Nephron (organoid): Measurements from ENCODE around the gene C1orf21.
A peak's percentile ranks its signal among the peaks of the same experiment; 100 is the strongest.

Source experiments
- H3K27ac Mint-ChIP-seq, 3 experiments: 2 replicates each; pipeline ENCODE4 v1.8.0; 2020; ENCODE audit warnings: mixed read lengths in 3 of 3, mild to moderate bottlenecking in 2 of 3, moderate library complexity in 1 of 3
- H3K27me3 Mint-ChIP-seq: 2 replicates; pipeline ENCODE4 v1.8.0; 2021; ENCODE audit warnings: low read depth, mild to moderate bottlenecking, moderate library complexity, mixed read lengths
- H3K36me3 Mint-ChIP-seq: 2 replicates; pipeline ENCODE4 v1.8.0; 2020; ENCODE audit warnings: low read depth, mixed read lengths
- H3K4me1 Mint-ChIP-seq: 2 replicates; pipeline ENCODE4 v1.8.0; 2020; ENCODE audit warnings: mixed read lengths
- H3K4me3 Mint-ChIP-seq, 3 experiments: 2 replicates each; pipeline ENCODE4 v1.8.0; 2020; ENCODE audit warnings: mild to moderate bottlenecking in 3 of 3, mixed read lengths in 3 of 3, moderate library complexity in 2 of 3
- H3K9me3 Mint-ChIP-seq: 2 replicates; pipeline ENCODE4 v1.8.0; 2020; ENCODE audit warnings: mixed read lengths
- CTCF ChIP-seq, 3 experiments: fragments of 200-600 bp; sonication (generic); IDR thresholded peaks; one replicate each; pipeline ENCODE4 v1.5.0; 2021; ENCODE audit warnings: antibody characterized with exemption in 3 of 3; ENCODE audit not compliant: unreplicated experiment in 3 of 3

Gene C1orf21

GRCh38 chr1:184640505-184640904 lies 253.7 kb downstream of the C1orf21 start:
- H3K4me1 Mint-ChIP-seq = peaks cover 20% of the 10 kb centered on the region
- H3K27ac Mint-ChIP-seq = peak overlapping the region in 1 of 3 experiments; percentile 44
- H3K36me3 Mint-ChIP-seq = no peaks in the 10 kb centered on the region
- no peak overlapping the region for H3K4me3 Mint-ChIP-seq
- no peak for TF ChIP-seq CTCF (IDR thresholded peaks at IDR 0.05; ENCODE audit: unreplicated experiment in 3 of 3)
- peaks cover 8% of the 10 kb centered on the region for H3K27me3 Mint-ChIP-seq
- H3K9me3 Mint-ChIP-seq = peaks cover 8% of the 10 kb centered on the region

- Mint-ChIP-seq H3K36me3 (no peaks in the 10 kb centered on the region), H3K27me3 (peaks cover 8% of the 10 kb centered on the region), H3K4me1 (peaks cover 25% of the 10 kb centered on the region), H3K27ac (no peak overlapping the region), H3K4me3 (no peak overlapping the region), H3K9me3 (peaks cover 8% of the 10 kb centered on the region)
- no peak for TF ChIP-seq CTCF (IDR thresholded peaks at IDR 0.05; ENCODE audit: unreplicated experiment in 3 of 3)
Observed at GRCh38 chr1:184641894-184642293, 255.1 kb downstream of the C1orf21 start.

GRCh38 chr1:184643661-184644060 lies 256.8 kb downstream of the C1orf21 start:
- no peak for TF ChIP-seq CTCF (IDR thresholded peaks at IDR 0.05; ENCODE audit: unreplicated experiment in 3 of 3)
- peaks cover 4% of the 10 kb centered on the region for H3K9me3 Mint-ChIP-seq
- peaks cover 9% of the 10 kb centered on the region for H3K27me3 Mint-ChIP-seq
- no peaks in the 10 kb centered on the region for H3K36me3 Mint-ChIP-seq
- H3K4me1 Mint-ChIP-seq = peaks cover 34% of the 10 kb centered on the region
- no peak overlapping the region for H3K27ac Mint-ChIP-seq
- H3K4me3 Mint-ChIP-seq = no peak overlapping the region

GRCh38 chr1:184644771-184645170 lies 257.9 kb downstream of the C1orf21 start:
- no peak for TF ChIP-seq CTCF (IDR thresholded peaks at IDR 0.05; ENCODE audit: unreplicated experiment in 3 of 3)
- peaks cover 6% of the 10 kb centered on the region for H3K9me3 Mint-ChIP-seq
- peaks cover 15% of the 10 kb centered on the region for H3K27me3 Mint-ChIP-seq
- H3K4me3 Mint-ChIP-seq = no peak overlapping the region
- no peak overlapping the region for H3K27ac Mint-ChIP-seq
- H3K36me3 Mint-ChIP-seq = no peaks in the 10 kb centered on the region
- H3K4me1 Mint-ChIP-seq = peaks cover 38% of the 10 kb centered on the region

- H3K4me1 Mint-ChIP-seq = peaks cover 32% of the 10 kb centered on the region
- peaks cover 14% of the 10 kb centered on the region for H3K9me3 Mint-ChIP-seq
- H3K4me3 Mint-ChIP-seq = no peak overlapping the region
- H3K27me3 Mint-ChIP-seq = peaks cover 11% of the 10 kb centered on the region
- H3K27ac Mint-ChIP-seq = peak overlapping the region in 1 of 3 experiments; percentile 24
- H3K36me3 Mint-ChIP-seq = no peaks in the 10 kb centered on the region
- TF ChIP-seq CTCF (IDR thresholded peaks at IDR 0.05; ENCODE audit: unreplicated experiment in 3 of 3) = no peak
Observed at GRCh38 chr1:184646178-184646701, 259.4 kb downstream of the C1orf21 start.

GRCh38 chr1:184646824-184647223 lies 260.0 kb downstream of the C1orf21 start:
- peaks cover 20% of the 10 kb centered on the region for H3K9me3 Mint-ChIP-seq
- no peak overlapping the region for H3K27ac Mint-ChIP-seq
- H3K4me1 Mint-ChIP-seq = peaks cover 27% of the 10 kb centered on the region
- peaks cover 11% of the 10 kb centered on the region for H3K27me3 Mint-ChIP-seq
- TF ChIP-seq CTCF (IDR thresholded peaks at IDR 0.05; ENCODE audit: unreplicated experiment in 3 of 3) = no peak
- H3K4me3 Mint-ChIP-seq = no peak overlapping the region
- no peaks in the 10 kb centered on the region for H3K36me3 Mint-ChIP-seq
